Measurements from ENCODE around the gene UGGT1.

Gene UGGT1, protein sequence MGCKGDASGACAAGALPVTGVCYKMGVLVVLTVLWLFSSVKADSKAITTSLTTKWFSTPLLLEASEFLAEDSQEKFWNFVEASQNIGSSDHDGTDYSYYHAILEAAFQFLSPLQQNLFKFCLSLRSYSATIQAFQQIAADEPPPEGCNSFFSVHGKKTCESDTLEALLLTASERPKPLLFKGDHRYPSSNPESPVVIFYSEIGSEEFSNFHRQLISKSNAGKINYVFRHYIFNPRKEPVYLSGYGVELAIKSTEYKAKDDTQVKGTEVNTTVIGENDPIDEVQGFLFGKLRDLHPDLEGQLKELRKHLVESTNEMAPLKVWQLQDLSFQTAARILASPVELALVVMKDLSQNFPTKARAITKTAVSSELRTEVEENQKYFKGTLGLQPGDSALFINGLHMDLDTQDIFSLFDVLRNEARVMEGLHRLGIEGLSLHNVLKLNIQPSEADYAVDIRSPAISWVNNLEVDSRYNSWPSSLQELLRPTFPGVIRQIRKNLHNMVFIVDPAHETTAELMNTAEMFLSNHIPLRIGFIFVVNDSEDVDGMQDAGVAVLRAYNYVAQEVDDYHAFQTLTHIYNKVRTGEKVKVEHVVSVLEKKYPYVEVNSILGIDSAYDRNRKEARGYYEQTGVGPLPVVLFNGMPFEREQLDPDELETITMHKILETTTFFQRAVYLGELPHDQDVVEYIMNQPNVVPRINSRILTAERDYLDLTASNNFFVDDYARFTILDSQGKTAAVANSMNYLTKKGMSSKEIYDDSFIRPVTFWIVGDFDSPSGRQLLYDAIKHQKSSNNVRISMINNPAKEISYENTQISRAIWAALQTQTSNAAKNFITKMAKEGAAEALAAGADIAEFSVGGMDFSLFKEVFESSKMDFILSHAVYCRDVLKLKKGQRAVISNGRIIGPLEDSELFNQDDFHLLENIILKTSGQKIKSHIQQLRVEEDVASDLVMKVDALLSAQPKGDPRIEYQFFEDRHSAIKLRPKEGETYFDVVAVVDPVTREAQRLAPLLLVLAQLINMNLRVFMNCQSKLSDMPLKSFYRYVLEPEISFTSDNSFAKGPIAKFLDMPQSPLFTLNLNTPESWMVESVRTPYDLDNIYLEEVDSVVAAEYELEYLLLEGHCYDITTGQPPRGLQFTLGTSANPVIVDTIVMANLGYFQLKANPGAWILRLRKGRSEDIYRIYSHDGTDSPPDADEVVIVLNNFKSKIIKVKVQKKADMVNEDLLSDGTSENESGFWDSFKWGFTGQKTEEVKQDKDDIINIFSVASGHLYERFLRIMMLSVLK (N-terminal part only)

DNA sequence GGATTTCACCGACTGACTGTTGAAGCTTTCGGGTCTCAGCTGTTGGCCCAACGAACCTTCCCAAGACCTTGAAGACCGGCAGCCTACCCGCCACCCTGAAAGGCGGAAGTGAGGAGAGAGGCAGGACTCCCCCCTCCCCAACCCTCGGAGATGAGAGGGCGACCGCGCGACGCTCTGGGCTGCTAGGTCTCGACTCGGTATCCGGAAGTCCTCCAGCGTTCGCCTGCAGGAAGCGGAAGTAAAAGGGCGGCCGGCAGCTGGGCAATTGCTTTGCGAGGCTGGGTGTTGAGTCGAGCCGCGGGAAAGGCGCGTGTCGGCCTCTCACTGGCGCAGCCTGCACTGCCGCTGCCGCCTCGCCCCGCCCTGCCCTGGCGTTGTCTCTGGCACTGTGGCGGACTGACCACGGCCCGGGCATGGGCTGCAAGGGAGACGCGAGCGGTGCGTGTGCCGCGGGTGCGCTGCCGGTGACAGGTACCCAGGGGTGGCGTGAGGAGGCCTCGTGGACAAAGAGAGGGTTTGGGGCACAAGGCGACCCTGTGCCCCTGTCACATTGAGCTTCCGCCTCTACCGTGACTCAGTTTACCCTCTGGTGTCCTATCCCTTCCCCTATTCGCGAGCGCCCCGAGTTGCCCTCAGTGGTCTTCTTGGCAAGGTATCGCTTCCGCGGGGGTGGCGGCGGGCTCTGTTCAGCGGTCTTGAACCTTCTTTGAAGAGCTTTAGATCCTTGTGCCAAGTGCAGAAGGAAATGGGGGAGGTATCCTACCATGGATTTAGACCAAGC, at the start of gene UGGT1:
Gene UGGT1, plus strand, starts transcription at position 256 of the 781 bp plus-strand sequence. Its CDS starts 158 bp downstream, at position 414.
- peak; percentile 99 for DNase-seq (ENCODE audit: low read depth)
- H3K4me3 ChIP-seq (ENCODE audit: low read depth, low read length): peak within 1 kb of the TSS; percentile 85
- TF ChIP-seq, protein P1, sequence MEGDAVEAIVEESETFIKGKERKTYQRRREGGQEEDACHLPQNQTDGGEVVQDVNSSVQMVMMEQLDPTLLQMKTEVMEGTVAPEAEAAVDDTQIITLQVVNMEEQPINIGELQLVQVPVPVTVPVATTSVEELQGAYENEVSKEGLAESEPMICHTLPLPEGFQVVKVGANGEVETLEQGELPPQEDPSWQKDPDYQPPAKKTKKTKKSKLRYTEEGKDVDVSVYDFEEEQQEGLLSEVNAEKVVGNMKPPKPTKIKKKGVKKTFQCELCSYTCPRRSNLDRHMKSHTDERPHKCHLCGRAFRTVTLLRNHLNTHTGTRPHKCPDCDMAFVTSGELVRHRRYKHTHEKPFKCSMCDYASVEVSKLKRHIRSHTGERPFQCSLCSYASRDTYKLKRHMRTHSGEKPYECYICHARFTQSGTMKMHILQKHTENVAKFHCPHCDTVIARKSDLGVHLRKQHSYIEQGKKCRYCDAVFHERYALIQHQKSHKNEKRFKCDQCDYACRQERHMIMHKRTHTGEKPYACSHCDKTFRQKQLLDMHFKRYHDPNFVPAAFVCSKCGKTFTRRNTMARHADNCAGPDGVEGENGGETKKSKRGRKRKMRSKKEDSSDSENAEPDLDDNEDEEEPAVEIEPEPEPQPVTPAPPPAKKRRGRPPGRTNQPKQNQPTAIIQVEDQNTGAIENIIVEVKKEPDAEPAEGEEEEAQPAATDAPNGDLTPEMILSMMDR (IDR thresholded peaks at IDR 0.05; ENCODE audit: insufficient read depth, low read depth, low read length, missing control alignments): no peak

DNA sequence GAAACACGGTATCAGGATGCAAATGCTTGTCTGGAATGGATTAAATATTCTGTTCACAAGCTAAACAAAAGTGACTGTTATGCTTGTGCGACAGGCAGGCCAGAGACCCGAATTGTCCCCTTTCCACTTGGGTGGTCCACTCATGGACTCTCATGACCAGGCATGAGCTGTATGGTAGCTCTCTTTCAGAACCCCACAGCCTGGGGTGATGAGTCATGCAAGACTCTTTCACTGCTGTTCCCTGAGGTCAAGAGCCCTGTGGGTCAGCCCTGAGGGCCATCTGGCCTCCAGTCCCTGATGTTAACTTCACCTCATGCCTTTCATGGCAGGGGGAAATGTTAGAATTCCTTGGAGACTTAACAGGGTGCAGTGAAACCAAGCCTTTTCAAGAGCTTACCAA, 49.4 kb upstream of the UGGT1 start:
- no peak overlapping the region for H3K4me3 ChIP-seq (ENCODE audit: low read depth, low read length)
- DNase-seq (ENCODE audit: low read depth): no peak

DNA sequence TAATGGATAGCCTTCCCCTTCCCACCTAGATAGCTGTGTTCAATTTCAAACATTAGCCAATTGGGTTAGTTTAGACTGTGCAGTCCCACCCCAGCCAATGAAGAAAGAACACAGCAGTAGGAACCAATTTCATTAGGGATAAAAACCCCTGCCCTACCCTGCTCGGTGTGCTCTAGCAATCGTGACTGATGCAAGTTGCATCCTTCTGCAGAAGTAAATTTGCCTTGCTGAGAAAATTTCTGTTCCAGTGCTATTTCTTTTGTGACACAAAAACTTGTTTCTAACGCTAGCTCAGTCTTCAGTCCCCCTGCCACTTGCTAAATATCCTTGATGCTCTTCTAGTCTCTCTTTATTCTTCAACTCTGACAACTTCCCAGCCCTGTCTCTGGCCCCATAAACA, 48.0 kb upstream of the UGGT1 start:
- H3K4me3 ChIP-seq (ENCODE audit: low read depth, low read length): no peak overlapping the region
- TF ChIP-seq, protein P1 (IDR thresholded peaks at IDR 0.05; ENCODE audit: insufficient read depth, low read depth, low read length, missing control alignments): no peak
- no peak for DNase-seq (ENCODE audit: low read depth)

More for the DNA sequence above, 49.4 kb upstream of the UGGT1 start:
- TF ChIP-seq, protein P1 (IDR thresholded peaks at IDR 0.05; ENCODE audit: insufficient read depth, low read depth, low read length, missing control alignments): no peak

DNA sequence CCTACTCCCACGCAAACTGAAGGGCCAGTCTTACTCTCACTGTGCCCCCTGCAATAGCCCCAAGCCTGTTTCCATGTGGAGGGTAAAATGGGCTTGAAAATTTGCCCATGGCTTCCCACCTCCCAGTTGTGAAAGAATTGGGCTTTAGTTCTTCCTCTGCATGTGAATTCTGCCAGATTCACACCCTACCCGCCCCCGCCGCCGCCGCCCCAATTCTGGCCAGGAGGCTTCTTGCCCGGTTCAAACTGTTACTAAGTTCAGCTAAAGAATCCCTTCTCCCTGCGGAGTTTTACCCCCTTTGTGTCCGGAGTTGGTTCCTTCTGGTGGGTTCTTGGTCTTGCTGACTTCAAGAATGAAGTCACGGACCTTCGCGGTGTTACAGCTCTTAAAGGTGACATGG, 37.7 kb upstream of the UGGT1 start:
- no peak for DNase-seq (ENCODE audit: low read depth)
- TF ChIP-seq, protein P1 (IDR thresholded peaks at IDR 0.05; ENCODE audit: insufficient read depth, low read depth, low read length, missing control alignments): no peak
- H3K4me3 ChIP-seq (ENCODE audit: low read depth, low read length): no peak overlapping the region

DNA sequence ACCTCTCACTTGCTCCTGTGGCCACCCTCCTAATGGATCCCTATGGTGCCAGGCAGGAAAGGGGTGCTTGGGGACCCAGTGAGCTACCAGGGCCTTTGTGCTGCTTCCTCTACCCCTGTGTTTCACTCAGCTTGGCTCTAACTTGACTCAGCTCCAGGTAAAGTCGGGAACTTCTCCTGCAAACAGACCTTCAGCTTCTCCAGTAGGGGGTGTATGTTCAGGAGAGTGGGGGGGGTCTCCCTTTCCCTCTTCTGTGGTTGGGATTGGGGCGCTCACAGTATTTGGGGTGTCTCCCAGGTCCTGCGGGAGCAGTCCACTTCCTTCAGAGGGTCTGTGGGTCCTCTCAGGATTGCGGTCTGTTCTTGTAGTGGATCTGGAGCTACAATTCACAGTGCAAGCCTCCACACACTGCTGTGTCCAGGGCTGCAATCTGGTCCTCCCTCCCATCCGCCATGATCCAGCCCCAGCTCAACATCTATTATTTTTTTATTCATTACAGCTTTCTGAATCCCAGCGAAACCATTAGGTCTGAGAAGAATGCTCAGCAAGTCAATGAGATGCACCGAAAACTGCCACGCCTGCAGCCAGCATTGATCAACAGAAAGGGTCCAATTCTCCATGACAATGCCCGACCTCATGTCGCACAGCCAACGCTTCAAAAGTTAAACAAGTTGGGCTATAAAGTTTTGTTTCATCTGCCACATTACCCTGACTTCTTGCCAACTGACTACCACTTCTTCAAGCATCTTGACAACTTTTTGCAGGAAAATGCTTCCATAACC, 36.7 kb upstream of the UGGT1 start:
- H3K4me3 ChIP-seq (ENCODE audit: low read depth, low read length): no peak overlapping the region
- TF ChIP-seq, protein P1 (IDR thresholded peaks at IDR 0.05; ENCODE audit: insufficient read depth, low read depth, low read length, missing control alignments): no peak
- DNase-seq (ENCODE audit: low read depth): no peak

Data from GM12865 (cell line).